Stimulated activated CD8-positive, alpha-beta memory T cell treated with anti-CD3 and anti-CD28 coated beads, Interleukin-7, amount 100 ng/mL, for 4 hours (primary cell): ENCODE results near the gene AGPAT4.

Experiments used
- DNase-seq, 2 donors: peaks; one replicate each; pipeline ENCODE4 v3.0.0-alpha.2; 2020; ENCODE audit warnings: low read depth in 2 of 2

AGPAT4 gene

DNA sequence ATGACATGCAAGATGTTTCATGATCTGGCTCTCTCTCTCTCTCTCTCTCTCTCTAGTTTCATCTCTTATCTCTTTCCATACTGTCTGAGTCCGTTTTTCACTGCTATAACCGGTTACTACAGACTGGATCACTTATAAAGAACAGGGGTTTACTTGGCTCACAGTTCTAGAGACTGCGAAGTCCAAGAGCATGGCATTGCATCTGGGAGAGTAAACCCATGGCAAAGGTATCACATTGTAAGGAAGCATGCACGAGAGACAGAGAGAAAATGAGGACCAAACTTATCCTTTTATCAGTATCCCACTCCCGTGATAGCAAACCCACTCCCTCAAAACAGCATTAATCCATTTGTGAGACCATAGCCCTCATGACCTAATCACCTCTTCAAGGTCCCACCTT, 7.2 kb upstream of the AGPAT4 start:
- DNase-seq: no peak

DNA sequence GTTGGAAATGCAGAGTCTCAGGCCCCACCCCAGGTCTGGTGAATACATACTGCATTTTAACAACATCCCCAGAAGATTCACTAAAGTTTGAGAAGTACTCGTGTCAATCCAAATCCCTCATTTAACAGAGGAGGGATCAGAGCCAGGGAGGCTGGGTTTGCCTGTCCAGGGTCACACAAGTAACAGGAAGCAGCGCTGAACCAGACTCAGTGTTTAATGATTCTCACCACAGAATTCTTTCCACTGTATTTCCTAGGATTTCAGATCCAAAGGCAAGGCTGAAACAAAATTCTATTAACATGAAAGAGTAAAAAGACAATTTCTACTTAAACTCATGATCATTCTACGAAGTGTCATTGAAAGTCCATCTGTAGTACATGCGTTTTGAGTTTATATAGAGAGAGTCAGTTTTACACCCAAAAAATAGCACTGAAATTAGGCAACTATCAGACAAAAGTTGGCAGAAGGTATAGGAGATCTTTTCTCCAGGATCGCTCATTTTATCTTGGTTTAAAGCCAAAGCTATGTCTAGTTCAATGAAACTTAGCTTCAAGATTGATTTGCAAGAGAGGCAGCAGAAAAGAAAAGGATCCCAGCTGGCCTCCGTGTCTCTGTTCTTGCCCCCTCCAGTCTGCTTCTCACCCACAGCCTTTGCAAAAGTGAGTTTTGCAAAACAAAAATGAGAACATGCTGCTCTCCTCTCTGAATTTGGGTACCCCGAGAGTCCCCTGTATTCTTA, 6.0 kb upstream of the AGPAT4 start:
- no peak for DNase-seq

DNA sequence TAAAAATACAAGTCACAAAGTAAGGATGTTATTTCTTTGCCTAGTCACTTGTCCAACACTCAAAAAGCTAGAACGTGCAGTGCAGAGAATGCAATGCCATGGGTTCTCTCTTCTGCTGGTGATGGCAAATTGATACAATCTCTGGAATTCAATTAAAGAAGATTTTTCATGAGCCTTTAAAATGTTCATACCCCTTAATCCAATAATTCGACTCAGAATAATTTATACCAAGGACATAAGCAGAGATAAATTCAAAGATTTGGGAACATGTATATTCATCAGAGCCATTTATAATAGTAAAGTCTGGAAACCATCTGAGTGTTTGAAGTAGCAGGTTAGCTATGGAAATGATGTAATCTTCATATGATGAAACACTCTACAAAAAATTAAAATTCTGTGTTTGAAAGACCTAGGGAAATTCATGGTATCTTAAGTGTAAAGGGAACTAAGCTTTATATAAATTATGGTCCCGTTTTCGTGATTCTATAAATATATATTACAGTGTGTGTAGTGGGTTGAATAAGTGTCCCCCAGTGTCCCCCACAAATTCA, 2.8 kb upstream of the AGPAT4 start:
- DNase-seq: no peak

DNA sequence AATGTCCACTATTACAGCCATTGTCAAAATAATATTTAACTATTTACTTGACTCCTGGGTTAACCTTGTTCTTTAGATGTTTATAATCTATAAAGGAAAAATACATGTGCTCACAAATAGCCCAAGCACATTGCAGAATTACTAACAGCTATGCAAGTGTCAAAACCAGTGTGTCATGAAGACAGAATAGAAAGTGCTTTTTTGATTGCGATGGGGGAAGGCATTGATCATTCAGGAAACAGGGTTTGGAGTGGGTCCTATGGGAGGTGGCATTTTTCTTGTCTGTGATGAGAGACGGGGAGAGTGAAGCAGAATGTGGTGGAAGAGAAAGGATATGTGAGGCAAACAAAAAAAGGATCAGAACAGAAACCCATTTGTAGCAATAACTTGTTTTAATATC, 1.0 kb upstream of the AGPAT4 start:
- no peak for DNase-seq

DNA sequence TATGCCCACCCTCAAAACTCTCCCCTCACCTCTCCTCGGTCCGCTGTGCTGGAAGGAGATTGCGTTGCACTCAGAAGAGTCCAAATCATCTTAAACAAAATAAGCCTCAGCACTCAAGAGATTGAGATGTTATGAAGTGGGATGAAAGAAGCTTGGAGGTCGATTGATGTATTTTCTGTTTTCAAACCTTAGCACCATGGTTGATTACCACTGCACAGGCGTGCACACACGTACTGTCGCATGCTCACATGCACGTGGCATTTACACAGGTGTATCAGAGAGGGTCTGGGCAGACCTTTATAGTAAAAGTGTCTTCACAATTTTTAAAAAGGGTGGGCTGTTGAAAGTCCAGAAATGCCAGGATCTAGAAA, 612 bp upstream of the AGPAT4 start:
- no peak for DNase-seq

DNA sequence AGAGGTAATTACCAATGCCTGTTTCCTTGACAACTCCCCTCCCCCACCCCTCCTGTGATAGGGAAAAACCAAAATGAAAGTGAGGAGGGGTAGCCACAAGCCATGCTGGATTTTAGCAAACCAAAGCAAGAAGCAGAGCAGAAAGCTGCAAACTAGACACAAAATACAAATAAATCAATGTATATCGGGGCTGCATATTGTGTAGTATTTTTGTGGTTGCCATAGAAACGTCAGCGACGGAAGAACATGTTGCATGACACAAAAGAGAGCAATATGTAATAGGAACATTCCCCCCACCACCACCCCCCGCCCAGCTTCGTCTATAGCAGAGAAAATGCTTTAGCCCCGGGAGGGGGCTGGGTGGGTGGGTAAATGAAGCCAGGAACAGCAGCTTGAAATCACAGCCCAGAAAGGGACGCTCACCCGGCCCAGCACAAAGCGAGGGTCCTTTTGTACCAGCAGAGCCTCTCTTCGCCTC, 548 bp downstream of the AGPAT4 start:
- DNase-seq: peak in 1 of 2 donors; percentile 6

DNA sequence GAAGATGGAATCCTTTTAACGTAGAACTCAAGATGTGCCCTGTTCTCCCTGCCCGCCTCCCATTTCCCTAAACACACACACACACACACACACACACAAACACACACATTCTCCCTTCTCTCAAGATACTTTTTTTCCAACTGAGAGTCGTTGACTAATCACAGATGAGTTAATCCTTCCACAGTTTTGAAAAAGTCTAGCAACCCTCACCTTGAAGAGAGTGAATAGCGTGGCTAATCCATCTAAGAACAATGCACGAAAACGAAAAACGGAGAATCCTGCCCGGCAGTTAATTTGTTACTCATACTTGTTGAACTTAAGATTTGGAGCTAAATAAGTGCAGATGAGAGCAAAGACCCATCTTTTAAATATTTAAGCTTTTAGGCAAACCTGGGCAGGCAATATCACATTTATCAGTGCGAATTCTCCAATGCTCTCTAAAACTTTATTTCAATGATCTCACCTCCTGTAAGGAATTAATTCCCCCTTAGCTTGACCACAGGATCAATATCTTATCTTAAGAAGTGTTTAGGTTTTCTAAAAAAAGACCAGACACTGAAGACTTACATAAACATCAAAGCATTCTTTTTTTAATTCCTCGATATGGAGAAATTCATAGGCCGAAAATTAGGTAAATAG, 1.1 kb downstream of the AGPAT4 start:
- no peak for DNase-seq

DNA sequence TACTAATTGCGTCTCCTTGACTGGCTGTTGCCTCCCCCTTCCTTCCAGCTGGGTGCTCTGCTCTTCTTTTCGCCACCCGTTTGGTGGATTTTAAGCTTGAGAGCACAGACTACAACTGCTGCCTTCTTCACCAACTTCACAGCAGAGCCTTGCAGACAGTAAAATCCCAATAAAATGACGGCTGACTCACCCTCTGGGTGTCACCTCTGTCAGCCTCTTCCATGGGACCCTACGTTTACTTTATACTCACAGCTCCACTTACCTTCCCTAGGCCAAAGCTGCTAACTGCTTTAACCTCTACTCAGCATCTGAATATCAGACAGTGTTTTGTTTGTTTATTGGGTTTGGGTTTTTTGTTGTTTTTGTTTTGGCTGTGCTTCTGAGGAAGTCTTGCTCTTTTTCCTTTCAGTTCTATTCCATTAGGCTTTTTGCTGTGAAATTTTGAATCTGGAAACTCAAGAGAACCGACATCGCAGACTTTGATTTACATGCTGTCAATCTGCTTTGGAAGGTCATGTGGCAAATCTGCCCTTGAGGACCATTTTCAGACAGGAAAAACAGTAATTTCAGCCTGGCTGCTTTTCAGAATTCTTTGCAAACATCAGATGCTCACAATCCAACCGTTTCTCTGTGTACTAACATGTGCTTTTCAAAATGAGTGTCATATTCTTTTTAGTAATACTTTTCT, 2.4 kb downstream of the AGPAT4 start:
- DNase-seq: no peak

DNA sequence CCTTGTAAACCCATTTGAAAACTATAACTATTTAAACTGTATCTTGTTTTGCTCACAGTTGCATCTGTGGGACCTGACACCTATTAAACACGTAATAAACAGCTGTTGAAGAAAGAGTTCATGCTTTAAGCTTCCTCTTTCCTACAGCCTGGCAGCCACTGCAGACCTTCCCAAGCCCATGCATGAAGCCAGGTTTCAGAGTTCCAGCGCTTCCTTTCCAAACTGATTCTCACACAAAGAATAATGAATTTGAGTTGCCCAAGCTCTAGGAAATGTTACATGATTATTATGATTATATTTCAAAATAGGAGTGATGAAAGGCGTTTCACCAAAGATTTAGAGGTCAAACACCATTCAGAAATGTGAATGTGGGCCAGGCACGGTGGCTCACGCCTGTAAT, 3.7 kb downstream of the AGPAT4 start:
- DNase-seq: no peak

DNA sequence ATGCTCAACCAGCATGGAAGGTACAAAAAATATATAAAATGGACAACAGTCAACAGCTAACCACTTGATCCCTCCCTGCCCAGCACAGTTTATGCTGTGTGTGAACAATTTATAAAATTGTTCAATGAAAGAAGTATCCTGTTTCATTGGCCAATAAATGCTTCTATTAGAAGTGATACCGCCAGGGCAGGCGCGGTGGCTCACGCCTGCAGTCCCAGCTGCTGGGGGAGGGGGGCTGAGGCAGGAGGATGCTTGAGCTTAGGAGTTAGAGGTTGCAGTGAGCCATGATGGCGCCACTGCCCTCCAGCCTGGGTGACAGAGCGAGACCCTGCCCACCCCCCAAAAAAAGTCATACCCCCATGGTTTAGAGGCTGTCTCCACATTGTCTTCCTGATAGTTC, 4.6 kb downstream of the AGPAT4 start:
- no peak for DNase-seq

DNA sequence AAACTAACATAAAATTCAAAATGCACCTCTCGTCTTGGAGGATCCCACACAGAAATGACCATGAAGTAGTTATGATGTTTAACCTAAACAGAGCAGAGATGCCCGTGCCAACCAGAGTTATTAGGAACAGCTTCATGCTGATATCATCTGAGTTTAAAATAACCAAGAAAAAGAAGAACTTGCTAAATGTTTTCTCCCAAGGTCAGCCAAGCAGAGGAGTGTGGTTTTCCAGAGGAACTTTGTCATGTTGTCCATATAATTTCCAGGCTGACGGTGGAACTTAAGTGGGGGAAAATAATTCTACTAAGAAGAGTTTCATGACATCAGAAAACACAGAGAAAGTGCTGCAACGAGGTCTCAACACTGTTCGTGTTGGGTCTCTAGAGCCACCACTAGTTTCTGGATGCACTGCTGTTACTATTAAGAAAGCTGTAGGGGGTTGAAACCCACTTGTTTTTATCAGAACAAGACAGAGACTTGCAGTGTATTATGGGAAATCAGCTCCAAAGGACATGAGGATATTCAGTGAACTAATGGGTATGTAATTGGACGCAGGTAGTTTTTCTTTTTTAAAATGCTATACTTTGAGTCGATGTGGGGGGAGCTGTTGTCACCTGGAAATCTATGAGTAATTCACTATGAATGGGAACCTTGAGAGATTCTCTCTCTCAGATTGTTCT, 5.2 kb downstream of the AGPAT4 start:
- no peak for DNase-seq

DNA sequence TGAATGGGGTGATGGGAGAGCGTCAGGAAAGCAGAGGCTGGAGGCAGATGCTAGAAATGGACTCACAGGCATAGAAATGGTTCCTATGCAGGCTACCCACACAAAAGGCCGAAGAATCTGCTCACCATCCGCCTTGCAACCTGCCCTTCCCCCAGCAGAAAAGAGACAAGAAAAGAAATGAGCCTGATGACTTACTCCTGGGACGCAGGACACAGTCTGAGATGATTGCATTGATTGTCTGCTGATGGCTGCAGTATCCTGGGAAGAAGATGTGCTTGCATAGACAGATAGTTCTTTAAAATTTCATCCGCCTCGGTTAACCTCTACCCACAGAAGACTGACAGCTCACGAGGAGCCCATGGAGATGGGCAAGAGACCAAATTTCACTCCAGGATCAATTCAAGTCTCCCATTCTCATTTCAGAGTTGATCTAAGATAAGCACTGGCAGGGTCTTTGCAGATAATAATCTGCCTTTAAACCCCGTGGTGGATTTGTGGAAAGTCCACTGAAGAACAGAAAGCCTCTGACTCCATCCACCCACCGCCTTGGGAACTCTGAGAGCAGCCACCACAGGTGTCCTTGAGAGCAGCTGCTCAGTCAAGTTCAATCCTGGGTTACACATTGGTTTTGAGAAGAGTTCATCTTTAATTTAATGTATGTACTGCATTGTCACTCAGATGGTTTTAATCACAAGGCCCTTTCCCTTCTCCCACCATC, 7.2 kb downstream of the AGPAT4 start:
- DNase-seq: no peak

DNA sequence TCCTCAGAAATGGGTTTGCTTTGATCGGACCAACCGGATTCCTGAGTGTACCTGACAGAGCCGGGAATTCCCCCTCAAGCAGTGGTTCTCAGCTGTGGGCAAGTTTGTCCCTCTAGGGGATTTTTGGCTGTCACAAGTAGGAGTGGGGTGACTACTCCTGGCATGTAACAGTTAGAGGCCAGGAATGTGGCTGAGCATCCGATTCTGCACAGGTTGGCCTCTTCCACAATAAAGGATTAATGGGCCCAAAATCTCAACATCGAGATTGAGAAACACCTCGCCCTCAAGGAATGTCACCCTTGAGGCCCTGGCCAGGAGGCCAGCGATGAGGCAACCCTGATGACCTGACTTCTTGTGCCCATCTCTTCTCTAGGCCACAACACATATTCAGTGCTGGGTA, 7.9 kb downstream of the AGPAT4 start:
- no peak for DNase-seq

DNA sequence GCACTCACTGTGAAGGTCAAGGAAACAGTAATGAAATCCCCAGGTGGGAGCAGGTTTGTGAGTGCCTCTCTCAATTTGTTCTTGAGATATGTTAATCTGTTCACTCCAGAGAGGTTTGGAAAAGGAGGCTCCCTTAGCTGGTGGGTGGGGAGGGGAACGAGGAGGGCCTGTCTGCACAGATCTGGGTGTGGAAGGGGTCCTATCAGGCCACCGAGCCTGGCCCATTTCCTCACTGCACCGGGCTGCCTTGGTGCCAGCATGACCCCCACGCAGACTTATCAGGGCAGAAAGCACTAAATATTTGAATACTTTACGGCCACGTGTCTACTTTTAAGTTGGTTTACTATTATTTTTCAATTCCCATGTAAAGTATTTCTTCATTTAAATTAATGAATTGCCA, 8.3 kb downstream of the AGPAT4 start:
- DNase-seq: no peak

DNA sequence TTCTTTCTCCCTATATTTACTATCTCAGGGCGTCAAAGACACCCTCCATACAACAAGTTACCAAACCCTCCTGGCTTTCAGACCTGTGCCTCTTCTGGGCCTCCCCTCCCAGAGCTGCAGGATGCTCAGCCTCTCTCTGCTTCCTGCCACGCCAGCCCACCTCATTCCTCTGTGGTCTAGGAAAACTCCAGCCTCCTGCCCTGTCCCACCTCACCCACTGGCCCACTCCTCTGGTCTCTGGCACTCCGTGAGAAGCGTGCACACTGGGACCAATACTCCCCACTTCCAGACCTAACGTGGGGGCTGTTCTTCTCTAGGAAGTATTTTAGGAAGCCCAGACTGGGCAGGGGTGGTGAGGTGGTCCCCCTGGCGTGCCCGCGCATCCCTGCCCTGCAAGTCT, 9.7 kb downstream of the AGPAT4 start:
- DNase-seq: no peak

DNA sequence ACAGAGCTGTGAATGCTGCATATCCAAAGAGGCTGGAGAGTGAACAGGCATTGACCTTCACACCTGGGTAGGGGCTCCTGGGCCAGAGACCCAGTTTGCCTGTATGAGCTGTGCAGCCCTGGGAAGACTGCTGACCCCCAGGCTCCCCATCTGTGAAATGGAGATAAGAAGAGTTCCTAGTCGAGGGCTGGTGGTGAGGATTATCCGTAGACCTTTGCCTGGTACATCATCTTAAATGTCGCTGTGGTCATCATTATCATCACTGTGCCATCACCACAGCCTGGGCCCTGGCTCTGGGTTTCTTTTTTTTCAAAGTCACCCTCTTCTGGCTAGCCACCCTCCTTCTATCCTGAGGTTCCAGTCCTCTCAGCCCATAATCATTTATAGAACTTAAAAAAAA, 12.0 kb downstream of the AGPAT4 start:
- DNase-seq: no peak

DNA sequence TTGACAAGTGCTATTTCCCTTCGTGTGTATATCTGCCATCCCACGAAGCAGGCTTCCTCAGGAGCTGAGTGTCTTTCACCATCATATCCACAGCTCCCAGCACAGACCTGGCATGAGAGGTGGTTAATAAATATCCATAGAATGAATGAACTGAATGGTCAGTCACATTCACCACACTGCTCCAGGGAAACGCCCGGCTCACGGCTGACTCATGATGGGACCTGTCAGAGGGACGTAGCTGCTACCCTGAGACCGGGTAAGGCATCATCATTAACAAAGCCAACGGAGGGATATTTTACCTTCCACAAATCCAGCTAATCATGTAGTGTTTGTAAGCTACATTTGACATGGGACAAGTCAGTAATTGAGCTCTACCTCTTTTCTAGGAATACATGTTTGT, 12.5 kb downstream of the AGPAT4 start:
- no peak for DNase-seq

DNA sequence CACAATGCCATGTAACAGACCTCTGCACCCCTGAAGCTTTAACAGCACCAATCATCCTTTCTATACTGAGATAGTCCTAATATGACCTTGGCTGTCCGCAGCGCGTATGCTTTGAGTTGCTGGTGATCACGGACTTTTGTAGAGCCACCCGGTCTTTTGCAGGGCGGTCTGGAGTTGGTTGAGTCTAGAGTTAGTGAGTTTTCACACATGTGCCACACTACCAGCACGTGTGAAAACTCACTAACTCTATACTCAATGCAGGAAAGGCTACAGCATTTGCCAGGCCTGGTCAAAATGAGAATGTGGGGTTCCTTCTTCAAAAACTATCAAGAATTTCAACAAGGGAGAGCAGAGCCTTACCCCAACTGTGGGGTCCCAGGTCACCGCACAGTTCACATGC, 14.6 kb downstream of the AGPAT4 start:
- DNase-seq: no peak

DNA sequence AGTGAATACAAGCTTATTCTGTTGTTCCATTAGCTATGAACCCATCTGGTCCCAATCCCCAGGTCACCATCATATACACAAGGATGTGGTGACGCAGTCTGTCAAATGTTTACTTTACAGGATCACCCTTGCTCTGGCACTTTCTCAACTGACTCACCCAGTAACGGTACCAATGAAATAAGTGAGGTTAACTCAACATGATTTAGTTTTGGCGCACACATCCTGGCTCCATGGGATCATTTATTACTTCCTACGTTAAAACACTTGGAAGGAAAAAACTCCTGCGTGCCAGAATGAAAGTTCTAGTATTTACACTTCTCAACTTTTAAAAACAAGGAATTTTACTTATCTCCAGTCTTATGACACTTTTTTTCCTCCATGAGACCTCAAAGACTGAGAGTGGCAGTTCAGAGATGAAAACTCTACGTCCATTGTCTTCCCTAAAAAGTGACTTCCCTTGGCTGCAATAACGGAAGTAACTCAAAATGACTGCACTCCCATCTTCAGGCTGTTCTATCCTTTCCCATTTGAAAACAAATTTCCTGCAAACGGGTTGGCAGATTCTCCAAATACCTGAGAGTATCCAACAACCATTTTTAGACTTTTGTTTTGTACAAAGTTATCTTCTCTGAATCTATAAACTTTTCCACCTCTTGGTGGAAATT, 15.9 kb downstream of the AGPAT4 start:
- DNase-seq: no peak

DNA sequence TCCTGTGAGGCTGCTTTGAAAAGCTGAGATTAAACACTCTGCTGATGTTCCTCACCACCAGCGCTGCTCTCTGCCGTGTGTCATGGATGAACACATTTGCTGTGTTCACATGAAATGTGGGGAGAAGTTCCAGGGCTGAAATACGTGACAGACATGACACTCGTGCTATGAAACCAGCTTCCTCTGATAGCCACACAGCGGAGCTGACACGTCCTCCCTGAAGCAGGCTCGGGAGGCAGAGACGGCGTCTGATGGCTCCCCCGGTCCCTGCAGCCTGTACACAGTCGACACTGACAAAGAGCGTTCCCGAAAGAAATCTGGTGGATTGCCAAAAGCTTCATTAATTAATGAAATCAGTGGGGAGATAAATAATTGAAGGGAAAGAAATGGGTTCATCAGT, 17.5 kb downstream of the AGPAT4 start:
- DNase-seq: no peak

DNA sequence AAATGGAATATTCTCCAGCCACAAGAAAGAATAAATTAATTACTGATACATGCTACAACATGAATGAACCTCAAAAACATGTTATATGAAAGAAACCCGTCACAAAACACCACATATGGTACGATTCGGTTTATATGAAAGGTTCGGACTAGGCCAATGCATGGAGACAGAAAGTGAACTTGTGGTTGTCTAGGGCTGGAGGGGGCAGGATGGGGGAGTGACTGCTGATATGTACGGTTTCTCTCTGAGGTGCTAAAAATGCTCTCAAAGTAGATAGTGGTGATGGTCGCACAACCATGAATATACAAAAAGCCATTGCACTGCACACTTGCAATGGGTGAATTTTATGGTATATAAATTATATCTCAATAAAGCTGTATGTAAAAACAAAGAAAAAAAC, 18.3 kb downstream of the AGPAT4 start:
- no peak for DNase-seq
